ENCODE results near the gene MAP3K9.

DNA sequence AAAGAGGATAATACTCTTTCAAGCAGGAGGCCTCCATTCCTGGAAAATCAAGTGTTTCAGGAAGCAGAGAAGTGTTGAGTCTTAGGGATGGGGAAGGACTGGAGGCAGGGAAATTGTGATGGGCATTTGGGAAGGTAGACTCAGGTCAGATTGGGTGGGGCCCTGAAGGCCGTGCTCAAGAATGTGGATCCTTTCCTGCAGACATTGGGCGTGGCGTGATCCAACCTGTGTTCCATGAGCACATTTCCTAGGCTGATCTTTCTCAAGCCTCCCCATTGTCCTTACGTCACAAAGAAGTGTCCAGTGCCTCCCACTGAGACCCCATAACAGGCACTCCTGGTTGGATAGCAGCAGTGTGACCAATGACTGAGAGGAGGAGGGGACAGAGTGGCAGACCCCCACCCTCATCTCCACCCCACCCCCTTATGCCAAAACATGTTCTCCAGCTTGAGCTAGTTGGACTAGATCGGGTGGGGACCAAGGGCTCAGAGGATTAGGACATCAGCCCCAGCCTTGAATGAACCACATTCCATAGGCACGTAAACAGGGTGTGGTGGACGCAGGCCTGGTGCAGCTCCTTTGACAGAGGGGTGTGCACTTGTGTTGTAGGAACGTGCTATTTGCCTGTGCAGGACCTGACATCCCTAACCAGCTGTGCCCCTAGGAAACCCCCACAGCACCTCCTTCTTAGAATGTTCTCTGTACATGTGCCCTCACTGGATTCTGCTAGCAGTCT lies 90.8 kb downstream of the MAP3K9 start:
- TF ChIP-seq, protein P1, sequence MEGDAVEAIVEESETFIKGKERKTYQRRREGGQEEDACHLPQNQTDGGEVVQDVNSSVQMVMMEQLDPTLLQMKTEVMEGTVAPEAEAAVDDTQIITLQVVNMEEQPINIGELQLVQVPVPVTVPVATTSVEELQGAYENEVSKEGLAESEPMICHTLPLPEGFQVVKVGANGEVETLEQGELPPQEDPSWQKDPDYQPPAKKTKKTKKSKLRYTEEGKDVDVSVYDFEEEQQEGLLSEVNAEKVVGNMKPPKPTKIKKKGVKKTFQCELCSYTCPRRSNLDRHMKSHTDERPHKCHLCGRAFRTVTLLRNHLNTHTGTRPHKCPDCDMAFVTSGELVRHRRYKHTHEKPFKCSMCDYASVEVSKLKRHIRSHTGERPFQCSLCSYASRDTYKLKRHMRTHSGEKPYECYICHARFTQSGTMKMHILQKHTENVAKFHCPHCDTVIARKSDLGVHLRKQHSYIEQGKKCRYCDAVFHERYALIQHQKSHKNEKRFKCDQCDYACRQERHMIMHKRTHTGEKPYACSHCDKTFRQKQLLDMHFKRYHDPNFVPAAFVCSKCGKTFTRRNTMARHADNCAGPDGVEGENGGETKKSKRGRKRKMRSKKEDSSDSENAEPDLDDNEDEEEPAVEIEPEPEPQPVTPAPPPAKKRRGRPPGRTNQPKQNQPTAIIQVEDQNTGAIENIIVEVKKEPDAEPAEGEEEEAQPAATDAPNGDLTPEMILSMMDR (IDR thresholded peaks at IDR 0.05; ENCODE audit: extremely low read depth in 1 of 2, insufficient read depth in 1 of 2, low read depth in 1 of 2, low read length in 2 of 2): no peak
- no peak for TF ChIP-seq EZH2 (IDR thresholded peaks at IDR 0.05; ENCODE audit: borderline replicate concordance, low read depth, low read length, severe bottlenecking)
- TF ChIP-seq POLR2AphosphoS5 (IDR thresholded peaks at IDR 0.05; ENCODE audit: insufficient read depth, low read depth, low read length): no peak
- no peak for TF ChIP-seq MAX (IDR thresholded peaks at IDR 0.05; ENCODE audit: insufficient read depth, insufficient read length)
- no peak for TF ChIP-seq POLR2A (IDR thresholded peaks at IDR 0.05; ENCODE audit: low read depth, low read length)
- no peak for TF ChIP-seq GATA2 (IDR thresholded peaks at IDR 0.05; ENCODE audit: insufficient read depth, insufficient read length, low read depth, low read length)
- TF ChIP-seq FOS (IDR thresholded peaks at IDR 0.05; ENCODE audit: borderline replicate concordance, insufficient read depth, low read length): no peak
